GM12891 (cell line): ENCODE data around the gene ITPKC.

Experiments
- PAX5 ChIP-seq: IDR thresholded peaks from 2 replicates; pipeline ENCODE4 v1.6.1; 2011; ENCODE audit warnings: low read length, moderate library complexity, mild to moderate bottlenecking; ENCODE audit not compliant: insufficient read depth, severe bottlenecking
- POLR2A ChIP-seq: IDR thresholded peaks from 2 replicates; pipeline ENCODE4 v1.6.1; 2011; ENCODE audit warnings: low read depth, low read length, control low read depth
- POLR2AphosphoS5 ChIP-seq: IDR thresholded peaks from 2 replicates; pipeline ENCODE4 v1.6.1; 2011; ENCODE audit warnings: low read depth, low read length, control low read depth
- POU2F2 ChIP-seq: IDR thresholded peaks from 2 replicates; pipeline ENCODE4 v1.6.1; 2011; ENCODE audit warnings: low read depth, mild to moderate bottlenecking, control low read depth, low read length, moderate library complexity
- SPI1 ChIP-seq: IDR thresholded peaks from 2 replicates; pipeline ENCODE4 v1.6.1; 2011; ENCODE audit warnings: low read depth, low read length, control low read depth
- TAF1 ChIP-seq: IDR thresholded peaks from 2 replicates; pipeline ENCODE4 v1.6.1; 2011; ENCODE audit warnings: low read depth, low read length, control low read depth

DNA sequence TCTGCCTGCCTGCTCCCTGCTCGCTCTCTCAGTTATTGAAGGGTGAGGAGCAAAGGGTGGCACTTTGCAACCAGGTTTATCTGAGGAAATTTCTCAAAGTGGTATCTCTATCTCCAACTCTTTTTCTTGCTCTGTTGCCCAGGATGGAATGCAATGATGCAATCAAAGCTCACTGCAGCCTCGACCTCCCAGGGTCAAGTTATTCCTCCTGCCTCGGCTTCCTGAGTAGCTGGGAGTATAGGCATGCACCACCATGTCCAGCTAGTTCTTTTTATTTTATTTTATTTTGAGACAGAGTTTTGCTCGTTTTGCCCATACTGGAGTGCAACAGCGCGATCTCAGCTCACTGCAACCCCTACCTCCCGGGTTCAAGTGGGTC is 28.5 kb downstream of the ITPKC start:
- TF ChIP-seq POLR2A = no peak
- no peak for TF ChIP-seq POLR2AphosphoS5
- TF ChIP-seq SPI1 = no peak
- TF ChIP-seq TAF1 = no peak
- no peak for TF ChIP-seq POU2F2
- TF ChIP-seq PAX5 = no peak
